HEK293T (cell line): Measurements from ENCODE around the gene NPHP3.

ENCODE experiments used
- CTCF ChIA-PET: fragments of 350-600 bp; formaldehyde crosslinking; extraction: SDS; loops from one replicate; lab custom pipeline; 2021; ENCODE audit warnings: antibody characterized with exemption, inconsistent platforms; lab: Yijun Ruan, JAX
- POLR2A ChIA-PET: fragments of 350-600 bp; formaldehyde crosslinking; extraction: SDS; loops from one replicate; lab custom pipeline; 2020; ENCODE audit warnings: antibody characterized with exemption, inconsistent platforms; lab: Yijun Ruan, JAX
- DNase-seq: peaks from one replicate; pipeline ENCODE4 v3.0.0; 2012; ENCODE audit warnings: mixed read lengths; ENCODE audit errors: extremely low spot score
- ARNT ChIP-seq: fragments of 450-650 bp; IDR thresholded peaks from 2 replicates; pipeline ENCODE4 v1.6.1; 2017; ENCODE audit warnings: mild to moderate bottlenecking
- BHLHE40 ChIP-seq: fragments of 450-650 bp; IDR thresholded peaks from 2 replicates; pipeline ENCODE4 v1.6.1; 2016; ENCODE audit warnings: mild to moderate bottlenecking, moderate library complexity, borderline replicate concordance
- CTBP1 ChIP-seq: fragments of 450-650 bp; IDR thresholded peaks from 2 replicates; pipeline ENCODE4 v1.6.1; 2016; ENCODE audit warnings: borderline replicate concordance
- ELF4 ChIP-seq: fragments of 450-650 bp; IDR thresholded peaks from 2 replicates; pipeline ENCODE4 v1.6.1; 2017; ENCODE audit warnings: antibody characterized with exemption
- FOXA1 ChIP-seq: fragments of 450-650 bp; IDR thresholded peaks from 2 replicates; pipeline ENCODE4 v1.6.1; 2016; ENCODE audit warnings: mild to moderate bottlenecking
- FOXK2 ChIP-seq: fragments of 450-650 bp; IDR thresholded peaks from 2 replicates; pipeline ENCODE4 v1.6.1; 2016; ENCODE audit warnings: mild to moderate bottlenecking
- FOXM1 ChIP-seq: fragments of 450-650 bp; IDR thresholded peaks from 2 replicates; pipeline ENCODE4 v1.6.1; 2017; ENCODE audit warnings: mild to moderate bottlenecking, borderline replicate concordance
- HDGF ChIP-seq: fragments of 450-650 bp; IDR thresholded peaks from 2 replicates; pipeline ENCODE4 v1.6.1; 2017; ENCODE audit warnings: antibody characterized with exemption, borderline replicate concordance
- L3MBTL2 ChIP-seq: fragments of 450-650 bp; conservative IDR thresholded peaks from 2 replicates; pipeline ENCODE4 v1.6.1; 2016; ENCODE audit warnings: mild to moderate bottlenecking
- LEF1 ChIP-seq: fragments of 450-650 bp; IDR thresholded peaks from 2 replicates; pipeline ENCODE4 v1.6.1; 2017; ENCODE audit warnings: mild to moderate bottlenecking, borderline replicate concordance
- NFRKB ChIP-seq: fragments of 450-650 bp; IDR thresholded peaks from 2 replicates; pipeline ENCODE4 v1.6.1; 2016; ENCODE audit warnings: mild to moderate bottlenecking, moderate library complexity
- PKNOX1 ChIP-seq: fragments of 450-650 bp; IDR thresholded peaks from 2 replicates; pipeline ENCODE4 v1.6.1; 2016
- SP1 ChIP-seq: fragments of 450-650 bp; IDR thresholded peaks from 2 replicates; pipeline ENCODE4 v1.6.1; 2017
- SUZ12 ChIP-seq: fragments of 450-650 bp; IDR thresholded peaks from 2 replicates; pipeline ENCODE4 v1.6.1; 2016; ENCODE audit warnings: mild to moderate bottlenecking
- TARDBP ChIP-seq: fragments of 450-650 bp; IDR thresholded peaks from 2 replicates; pipeline ENCODE4 v1.6.1; 2016
- ZNF384 ChIP-seq: fragments of 450-650 bp; IDR thresholded peaks from 2 replicates; pipeline ENCODE4 v1.6.1; 2016

NPHP3 gene

GRCh38 chr3:132679911-132680310 lies 42.3 kb downstream of the NPHP3 start:
- POLR2A ChIA-PET: no interaction called here
- CTCF ChIA-PET: no interaction called here
- DNase-seq: no peak
- TF ChIP-seq LEF1 (no peak), FOXM1 (no peak), FOXA1 (no peak), TARDBP (no peak), BHLHE40 (no peak), SP1 (no peak), L3MBTL2 (no peak), FOXK2 (no peak)

- POLR2A ChIA-PET: no interaction called here
- DNase-seq: no peak
- CTCF ChIA-PET: no interaction called here
- TF ChIP-seq NFRKB (no peak), FOXM1 (no peak), BHLHE40 (no peak), SUZ12 (no peak), TARDBP (no peak), LEF1 (no peak), SP1 (no peak), FOXA1 (no peak), CTBP1 (no peak), HDGF (no peak), ZNF384 (no peak), ELF4 (no peak), FOXK2 (no peak), PKNOX1 (no peak), ARNT (no peak), L3MBTL2 (no peak)
These were observed 46.8 kb downstream of the NPHP3 start for GRCh38 chr3:132675408-132675807.

- ChIA-PET CTCF (no interaction called here), POLR2A (interaction anchor here (1.0 to 1.3 kb wide), 2 partner anchors 8 to 10 kb away, joined by 3 to 5 read pairs; partner anchors contain the start of genes ACAD11 and UBA5)
- TF ChIP-seq HDGF: no peak
- no peak for TF ChIP-seq TARDBP
- TF ChIP-seq FOXK2: no peak
- no peak for TF ChIP-seq FOXA1
- no peak for TF ChIP-seq ARNT
- no peak for TF ChIP-seq PKNOX1
- TF ChIP-seq SP1: no peak
- TF ChIP-seq CTBP1: no peak
- TF ChIP-seq FOXM1: no peak
- no peak for TF ChIP-seq BHLHE40
- TF ChIP-seq ELF4: no peak
- TF ChIP-seq L3MBTL2: no peak
- TF ChIP-seq NFRKB: no peak
- no peak for TF ChIP-seq SUZ12
- TF ChIP-seq LEF1: no peak
- TF ChIP-seq ZNF384: no peak
- no peak for DNase-seq
These were observed 52.9 kb downstream of the NPHP3 start for GRCh38 chr3:132669256-132669777.

GRCh38 chr3:132665230-132665745 lies 56.9 kb downstream of the NPHP3 start:
- TF ChIP-seq ELF4 (no peak), BHLHE40 (no peak), SP1 (no peak), HDGF (no peak), FOXA1 (no peak), NFRKB (no peak), TARDBP (no peak), ARNT (no peak), FOXK2 (no peak), FOXM1 (no peak), CTBP1 (no peak), SUZ12 (no peak), ZNF384 (no peak), LEF1 (no peak), L3MBTL2 (no peak), PKNOX1 (no peak)
- DNase-seq: no peak
- ChIA-PET POLR2A (no interaction called here), CTCF (no interaction called here)

GRCh38 chr3:132662212-132662611 lies 60.0 kb downstream of the NPHP3 start:
- DNase-seq: no peak
- CTCF ChIA-PET: no interaction called here
- TF ChIP-seq SUZ12 (no peak), ZNF384 (no peak), FOXA1 (no peak), ELF4 (no peak), ARNT (no peak), FOXK2 (no peak), LEF1 (no peak), CTBP1 (no peak), NFRKB (no peak), HDGF (no peak), BHLHE40 (no peak), FOXM1 (no peak), TARDBP (no peak), SP1 (no peak), PKNOX1 (no peak), L3MBTL2 (no peak)
- POLR2A ChIA-PET: interaction anchor here (0.8 kb wide), 1 partner anchor 10 kb away, joined by 3 read pairs; no protein-coding TSS in a partner anchor
